Astrocyte of the cerebellum (primary cell): Measurements from ENCODE around the gene ARSK.
A peak's percentile ranks its signal among the peaks of the same experiment; 100 is the strongest.

Source experiments
- DNase-seq: peaks from one replicate; pipeline ENCODE4 v3.0.0-alpha.2; 2011; ENCODE audit warnings: low read depth
- H3K4me3 ChIP-seq: 2 replicates; pipeline ENCODE4 v1.5.1; 2011; ENCODE audit warnings: mild to moderate bottlenecking, low read depth, low read length, moderate library complexity
- in situ Hi-C: cut with HindIII; loops from 2 replicates; pipeline ENCODE4 v1.10.0; 2017; ENCODE audit warnings: low sequenced_read_pairs
- TF ChIP-seq, protein P1 (sequence below): IDR thresholded peaks from 2 replicates; pipeline ENCODE4 v1.5.1; 2012; ENCODE audit warnings: low read length, low read depth, moderate library complexity, mild to moderate bottlenecking; ENCODE audit errors: missing control alignments

The ARSK gene

GRCh38 chr5:95555553-95555952 is 652 bp downstream of the ARSK start:
- in situ Hi-C loops = no loop called here
- TF ChIP-seq, protein P1, sequence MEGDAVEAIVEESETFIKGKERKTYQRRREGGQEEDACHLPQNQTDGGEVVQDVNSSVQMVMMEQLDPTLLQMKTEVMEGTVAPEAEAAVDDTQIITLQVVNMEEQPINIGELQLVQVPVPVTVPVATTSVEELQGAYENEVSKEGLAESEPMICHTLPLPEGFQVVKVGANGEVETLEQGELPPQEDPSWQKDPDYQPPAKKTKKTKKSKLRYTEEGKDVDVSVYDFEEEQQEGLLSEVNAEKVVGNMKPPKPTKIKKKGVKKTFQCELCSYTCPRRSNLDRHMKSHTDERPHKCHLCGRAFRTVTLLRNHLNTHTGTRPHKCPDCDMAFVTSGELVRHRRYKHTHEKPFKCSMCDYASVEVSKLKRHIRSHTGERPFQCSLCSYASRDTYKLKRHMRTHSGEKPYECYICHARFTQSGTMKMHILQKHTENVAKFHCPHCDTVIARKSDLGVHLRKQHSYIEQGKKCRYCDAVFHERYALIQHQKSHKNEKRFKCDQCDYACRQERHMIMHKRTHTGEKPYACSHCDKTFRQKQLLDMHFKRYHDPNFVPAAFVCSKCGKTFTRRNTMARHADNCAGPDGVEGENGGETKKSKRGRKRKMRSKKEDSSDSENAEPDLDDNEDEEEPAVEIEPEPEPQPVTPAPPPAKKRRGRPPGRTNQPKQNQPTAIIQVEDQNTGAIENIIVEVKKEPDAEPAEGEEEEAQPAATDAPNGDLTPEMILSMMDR = no peak
- no peak for DNase-seq
- H3K4me3 ChIP-seq = peak overlapping the region; percentile 89

DNA sequence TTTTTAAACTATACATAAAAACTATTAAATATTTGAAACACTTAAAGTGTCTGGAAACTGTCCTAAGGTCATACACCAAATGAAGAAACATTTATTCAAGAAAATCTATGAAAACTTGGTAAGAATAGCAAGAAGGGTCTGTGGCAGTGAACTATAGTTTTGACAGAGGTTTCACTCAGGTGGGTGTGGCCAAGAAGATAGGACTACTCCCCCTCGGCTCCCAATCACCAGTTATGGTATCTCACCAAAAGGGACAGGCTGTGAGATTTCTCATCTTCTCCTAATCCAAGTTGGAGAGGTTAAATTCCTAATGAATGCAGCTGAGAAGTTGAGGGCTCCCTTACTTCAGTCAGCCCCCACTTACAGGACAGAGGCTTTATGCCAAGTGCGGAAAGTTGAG is 2.9 kb downstream of the ARSK start:
- in situ Hi-C loops = no loop called here
- TF ChIP-seq, protein P1 = no peak
- no peak overlapping the region for H3K4me3 ChIP-seq
- no peak for DNase-seq

GRCh38 chr5:95562282-95562681 is 7.4 kb downstream of the ARSK start:
- TF ChIP-seq, protein P1 = no peak
- no peak for DNase-seq
- in situ Hi-C loops = no loop called here
- no peak overlapping the region for H3K4me3 ChIP-seq

DNA sequence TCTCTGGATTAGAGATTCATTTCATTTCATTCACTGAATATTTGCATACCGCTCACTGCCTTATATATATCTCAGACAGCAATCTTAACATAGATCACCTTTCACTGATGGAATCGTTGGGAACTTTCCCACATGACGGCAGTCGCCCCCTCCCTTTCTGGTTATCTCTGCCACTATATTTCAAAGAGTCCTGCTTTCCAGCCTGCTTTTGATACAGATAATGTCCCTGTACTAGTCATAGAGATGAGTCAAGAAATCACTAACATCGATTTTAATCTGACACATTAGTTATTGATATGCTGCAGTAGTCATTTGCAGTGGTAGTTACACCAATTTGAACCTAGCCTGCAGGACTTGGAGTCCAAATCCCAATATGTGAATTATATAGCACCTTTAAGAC is 8.5 kb downstream of the ARSK start:
- DNase-seq = no peak
- H3K4me3 ChIP-seq = no peak overlapping the region
- TF ChIP-seq, protein P1 = no peak
- in situ Hi-C loops = no loop called here

DNA sequence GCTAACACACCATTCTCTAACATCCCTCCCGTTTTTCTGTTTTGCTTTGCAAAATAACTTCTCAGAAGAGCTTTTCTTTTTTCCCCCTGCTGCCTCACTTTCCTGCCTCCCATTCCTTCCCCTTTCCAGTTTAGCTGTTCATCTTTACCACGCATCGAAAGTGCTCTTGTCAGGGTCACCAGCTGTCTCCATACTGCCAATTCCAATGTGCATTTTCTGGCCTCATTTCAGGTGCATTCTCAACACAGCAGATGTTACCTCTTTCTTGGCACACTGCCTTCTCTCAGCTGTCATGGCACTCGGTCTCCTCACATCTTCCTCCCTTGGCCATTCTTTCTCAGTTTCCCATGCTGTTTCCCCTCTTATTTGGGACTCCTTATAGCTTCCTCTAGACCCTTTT is 9.5 kb downstream of the ARSK start:
- DNase-seq = no peak
- H3K4me3 ChIP-seq = no peak overlapping the region
- in situ Hi-C loops = no loop called here
- TF ChIP-seq, protein P1 = no peak

- in situ Hi-C loops = no loop called here
- H3K4me3 ChIP-seq = no peak overlapping the region
- TF ChIP-seq, protein P1 = no peak
- no peak for DNase-seq
Observed at GRCh38 chr5:95565280-95565920, 10.5 kb downstream of the ARSK start.
